GM18517 (cell line): ENCODE measurements around the gene CACNA1D.

ENCODE experiments used
- ATAC-seq: cut with Tn5 transposase; IDR thresholded peaks from one replicate; pipeline ENCODE4 v1.9.1; 2021; ENCODE audit warnings: mild to moderate bottlenecking, moderate library complexity; ENCODE audit not compliant: unreplicated experiment

The CACNA1D gene

GRCh38 chr3:53802256-53802880, 308.0 kb downstream of the CACNA1D start:
- no peak for ATAC-seq

- ATAC-seq: no peak
These were observed 308.9 kb downstream of the CACNA1D start for GRCh38 chr3:53803124-53803815.

GRCh38 chr3:53803816-53804695, 309.6 kb downstream of the CACNA1D start:
- ATAC-seq: no peak

- ATAC-seq: peak; percentile 55
These were observed 310.5 kb downstream of the CACNA1D start for GRCh38 chr3:53804697-53805462.

GRCh38 chr3:53805463-53806159, 311.2 kb downstream of the CACNA1D start:
- no peak for ATAC-seq

GRCh38 chr3:53806182-53807116, 312.0 kb downstream of the CACNA1D start:
- ATAC-seq: no peak

- no peak for ATAC-seq
These were observed 312.9 kb downstream of the CACNA1D start for GRCh38 chr3:53807117-53807810.

GRCh38 chr3:53808496-53808895, 314.1 kb downstream of the CACNA1D start:
- no peak for ATAC-seq

- no peak for ATAC-seq
These were observed 314.9 kb downstream of the CACNA1D start for GRCh38 chr3:53809267-53809666.

GRCh38 chr3:53809764-53810400, 315.5 kb downstream of the CACNA1D start:
- no peak for ATAC-seq

GRCh38 chr3:53811143-53811927, 316.9 kb downstream of the CACNA1D start:
- ATAC-seq: no peak

- ATAC-seq: no peak
These were observed 318.0 kb downstream of the CACNA1D start for GRCh38 chr3:53812434-53812833.

GRCh38 chr3:53813229-53813628, 318.8 kb downstream of the CACNA1D start:
- no peak for ATAC-seq

GRCh38 chr3:53813876-53814275, 319.5 kb downstream of the CACNA1D start:
- no peak for ATAC-seq

GRCh38 chr3:53815067-53815466, 320.7 kb downstream of the CACNA1D start:
- ATAC-seq: no peak

GRCh38 chr3:53815651-53816050, 321.2 kb downstream of the CACNA1D start:
- ATAC-seq: no peak

GRCh38 chr3:53816425-53816824, 322.0 kb downstream of the CACNA1D start:
- no peak for ATAC-seq
